GM18511 (cell line): ENCODE measurements around the gene CNOT6L.
A peak's percentile ranks its signal among the peaks of the same experiment; 100 is the strongest.
"Not testable (repeated sequence)": the region's sequence is repeated elsewhere in the genome, so short reads cannot be mapped to it uniquely, and the experiment has no call there.

Source experiments
- ATAC-seq: cut with Tn5 transposase; IDR thresholded peaks from one replicate; pipeline ENCODE4 v1.9.1; 2021; ENCODE audit warnings: mild to moderate bottlenecking, moderate library complexity; ENCODE audit not compliant: unreplicated experiment

Gene CNOT6L

GRCh38 chr4:77818602-77819403 lies at the start of gene CNOT6L:
TSS of gene CNOT6L (minus strand) at chr4:77819368. CDS start at chr4:77819308, 60 bp downstream.
- ATAC-seq: peak; percentile 28

- ATAC-seq: no peak
Observed at GRCh38 chr4:77865259-77865658, 46.1 kb upstream of the CNOT6L start.

GRCh38 chr4:77863341-77863740 lies 44.2 kb upstream of the CNOT6L start:
- not testable (repeated sequence) for ATAC-seq

- peak; percentile 89 for ATAC-seq
Observed at GRCh38 chr4:77862478-77863216, 43.5 kb upstream of the CNOT6L start, which contains the start of gene MRPL1. TSS of gene MRPL1 (plus strand) at chr4:77862830. CDS start at chr4:77862849, 19 bp downstream.

- ATAC-seq: no peak
Observed at GRCh38 chr4:77861495-77861894, 42.3 kb upstream of the CNOT6L start.

GRCh38 chr4:77859256-77859655 lies 40.1 kb upstream of the CNOT6L start:
- ATAC-seq: no peak

GRCh38 chr4:77856152-77856551 lies 37.0 kb upstream of the CNOT6L start:
- ATAC-seq: no peak

- ATAC-seq: no peak
Observed at GRCh38 chr4:77854431-77855111, 35.4 kb upstream of the CNOT6L start.

GRCh38 chr4:77852892-77853495 lies 33.8 kb upstream of the CNOT6L start:
- ATAC-seq: peak; percentile 98

GRCh38 chr4:77849278-77849965 lies 30.3 kb upstream of the CNOT6L start:
- ATAC-seq: no peak

- ATAC-seq: no peak
Observed at GRCh38 chr4:77848508-77848907, 29.3 kb upstream of the CNOT6L start.

GRCh38 chr4:77845929-77846328 lies 26.8 kb upstream of the CNOT6L start:
- ATAC-seq: no peak

- no peak for ATAC-seq
Observed at GRCh38 chr4:77845400-77845799, 26.2 kb upstream of the CNOT6L start.

GRCh38 chr4:77844363-77844762 lies 25.2 kb upstream of the CNOT6L start:
- no peak for ATAC-seq

- no peak for ATAC-seq
Observed at GRCh38 chr4:77843628-77844027, 24.5 kb upstream of the CNOT6L start.

- ATAC-seq: no peak
Observed at GRCh38 chr4:77834403-77834802, 15.2 kb upstream of the CNOT6L start.

- ATAC-seq: no peak
Observed at GRCh38 chr4:77833126-77833724, 14.1 kb upstream of the CNOT6L start.

- peak; percentile 69 for ATAC-seq
Observed at GRCh38 chr4:77827343-77827742, 8.2 kb upstream of the CNOT6L start.

- no peak for ATAC-seq
Observed at GRCh38 chr4:77826275-77826674, 7.1 kb upstream of the CNOT6L start.

- ATAC-seq: no peak
Observed at GRCh38 chr4:77821775-77822174, 2.6 kb upstream of the CNOT6L start.
